Myocyte (in vitro differentiated cells): ENCODE measurements around the gene CCL5. TPM values are rescaled to one million over a fixed set of nuclear protein-coding genes. Genes with fewer than 3 reads are reported as not detected.

Source experiments
- total RNA-seq: library from RNA; depleted of rRNA; stranded (reverse); fragments of >200 nt; gene quantifications from 2 replicates; pipeline ENCODE4 v1.2.3, GENCODE V29; 2014

CCL5 gene
- total RNA-seq, 1 donor from 2014 or later, result 0.11 TPM

Other genes with a start within 250 kb of the CCL5 start
- 1.1 and 1.3 TPM in 2 replicates for gene RASL10B, start 148.7 kb downstream of the CCL5 start, total RNA-seq
- gene GAS2L2, start 127.1 kb downstream of the CCL5 start, total RNA-seq, result 0.08 TPM in 1 of 2 replicates, not detected in the other
- gene C17orf50, start 119.5 kb downstream of the CCL5 start, total RNA-seq, result not detected in 2 replicates
- gene MMP28, start 84.7 kb downstream of the CCL5 start, total RNA-seq, result 0.42 and 0.99 TPM in 2 replicates
- 25.1 and 25.7 TPM in 2 replicates for gene TAF15, start 70.9 kb downstream of the CCL5 start, total RNA-seq
- gene HEATR9, start 11.5 kb downstream of the CCL5 start, total RNA-seq, result not detected in 2 replicates
- gene RDM1, start 50.4 kb upstream of the CCL5 start, total RNA-seq, result not detected in 2 replicates
- not detected in 2 replicates for gene LYZL6, start 63.4 kb upstream of the CCL5 start, total RNA-seq
- gene CCL16, start 101.1 kb upstream of the CCL5 start, total RNA-seq, result not detected in 2 replicates
- gene CCL14, start 106.4 kb upstream of the CCL5 start, total RNA-seq, result not detected in 2 replicates
- not detected in 2 replicates for gene CCL15, start 121.2 kb upstream of the CCL5 start, total RNA-seq
- not detected in 2 replicates for gene CCL23, start 137.6 kb upstream of the CCL5 start, total RNA-seq
- gene CCL18, start 183.9 kb upstream of the CCL5 start, total RNA-seq, result not detected in 2 replicates
- gene CCL3, start 209.8 kb upstream of the CCL5 start, total RNA-seq, result 1.5 TPM in 1 of 2 replicates, not detected in the other
- not detected in 2 replicates for gene CCL4, start 223.5 kb upstream of the CCL5 start, total RNA-seq